Measurements from ENCODE around the gene FAU. TPM values are rescaled to one million over a fixed set of nuclear protein-coding genes. Genes with fewer than 3 reads are reported as not detected.

Gene FAU
- total RNA-seq, 1 donor from 2014 or later, result 1,041 TPM

DNA sequence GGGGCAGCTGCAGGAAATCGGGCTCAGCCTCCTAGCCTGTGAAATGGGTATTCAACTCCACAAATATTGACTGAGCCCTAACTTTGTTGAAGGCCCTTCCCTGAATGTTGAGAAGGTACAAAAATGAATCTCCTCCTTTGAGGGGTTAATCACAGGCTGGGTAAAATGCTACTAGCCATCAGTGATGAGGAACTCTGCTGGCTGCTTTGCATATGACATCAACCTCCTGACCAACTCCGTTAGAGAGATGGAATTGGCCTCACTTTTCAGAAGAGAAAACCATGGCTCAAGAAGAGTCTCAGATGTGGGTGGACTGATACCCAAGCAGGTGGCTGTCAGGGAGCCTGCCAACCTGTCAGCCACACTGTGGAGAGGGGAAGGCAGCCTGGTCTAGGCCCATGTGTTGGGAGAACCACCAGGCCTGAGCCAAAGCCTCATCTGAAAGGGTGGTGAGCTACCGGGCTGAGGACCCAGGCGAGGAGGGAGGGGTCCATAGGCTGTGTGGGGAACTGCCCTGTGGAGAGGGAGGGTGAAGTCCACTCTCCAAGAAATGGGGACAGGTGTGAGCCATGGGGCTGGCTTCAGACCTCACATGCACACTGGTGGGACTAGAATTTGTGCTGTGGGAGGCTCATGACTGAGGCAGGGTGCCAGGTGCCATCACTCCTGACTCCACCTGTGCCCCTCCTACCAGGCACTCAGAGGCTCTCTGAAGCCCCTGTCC, 49.9 kb downstream of the FAU start:
- H3K4me3 ChIP-seq (ENCODE audit: low read depth, low read length), result no peak overlapping the region
- TF ChIP-seq, protein P1, sequence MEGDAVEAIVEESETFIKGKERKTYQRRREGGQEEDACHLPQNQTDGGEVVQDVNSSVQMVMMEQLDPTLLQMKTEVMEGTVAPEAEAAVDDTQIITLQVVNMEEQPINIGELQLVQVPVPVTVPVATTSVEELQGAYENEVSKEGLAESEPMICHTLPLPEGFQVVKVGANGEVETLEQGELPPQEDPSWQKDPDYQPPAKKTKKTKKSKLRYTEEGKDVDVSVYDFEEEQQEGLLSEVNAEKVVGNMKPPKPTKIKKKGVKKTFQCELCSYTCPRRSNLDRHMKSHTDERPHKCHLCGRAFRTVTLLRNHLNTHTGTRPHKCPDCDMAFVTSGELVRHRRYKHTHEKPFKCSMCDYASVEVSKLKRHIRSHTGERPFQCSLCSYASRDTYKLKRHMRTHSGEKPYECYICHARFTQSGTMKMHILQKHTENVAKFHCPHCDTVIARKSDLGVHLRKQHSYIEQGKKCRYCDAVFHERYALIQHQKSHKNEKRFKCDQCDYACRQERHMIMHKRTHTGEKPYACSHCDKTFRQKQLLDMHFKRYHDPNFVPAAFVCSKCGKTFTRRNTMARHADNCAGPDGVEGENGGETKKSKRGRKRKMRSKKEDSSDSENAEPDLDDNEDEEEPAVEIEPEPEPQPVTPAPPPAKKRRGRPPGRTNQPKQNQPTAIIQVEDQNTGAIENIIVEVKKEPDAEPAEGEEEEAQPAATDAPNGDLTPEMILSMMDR (conservative IDR thresholded peaks at IDR 0.05; ENCODE audit: low read depth, low read length), result no peak
- DNase-seq (ENCODE audit: low read depth), result no peak

Other genes starting within 250 kb of the FAU start
- 82.7 and 93.4 TPM in 2 replicates for gene EHD1, start 243.5 kb downstream of the FAU start, total RNA-seq
- gene ATG2A, start 204.9 kb downstream of the FAU start, total RNA-seq, result 22.4 and 25.8 TPM in 2 replicates
- gene PPP2R5B, start 197.4 kb downstream of the FAU start, total RNA-seq, result 16.8 and 32.9 TPM in 2 replicates
- not detected in 2 replicates for gene GPHA2, start 186.2 kb downstream of the FAU start, total RNA-seq
- not detected in 2 replicates for gene MAJIN, start 150.0 kb downstream of the FAU start, total RNA-seq
- 0.35 and 1.1 TPM in 2 replicates for gene BATF2, start 125.2 kb downstream of the FAU start, total RNA-seq
- gene ARL2, start 108.0 kb downstream of the FAU start, total RNA-seq, result 151 and 169 TPM in 2 replicates
- 16.5 and 18.5 TPM in 2 replicates for gene SNX15, start 94.7 kb downstream of the FAU start, total RNA-seq
- 49.0 and 50.6 TPM in 2 replicates for gene SAC3D1, start 80.9 kb downstream of the FAU start, total RNA-seq
- gene NAALADL1, start 63.6 kb downstream of the FAU start, total RNA-seq, result 14.7 and 27.9 TPM in 2 replicates
- gene CDCA5, start 38.1 kb downstream of the FAU start, total RNA-seq, result 32.0 and 45.4 TPM in 2 replicates
- 59.0 and 61.1 TPM in 2 replicates for gene ZFPL1, start 37.9 kb downstream of the FAU start, total RNA-seq
- 227 and 342 TPM in 2 replicates for gene VPS51, start 25.9 kb downstream of the FAU start, total RNA-seq
- gene TM7SF2, start 10.3 kb downstream of the FAU start, total RNA-seq, result 32.9 and 52.5 TPM in 2 replicates
- gene ZNHIT2, start 4.4 kb downstream of the FAU start, total RNA-seq, result 31.9 and 37.1 TPM in 2 replicates
- gene MRPL49, start 187 bp upstream of the FAU start, total RNA-seq, result 77.5 and 126 TPM in 2 replicates
- gene SYVN1, start 12.4 kb upstream of the FAU start, total RNA-seq, result 10.8 and 14.8 TPM in 2 replicates
- gene SPDYC, start 48.1 kb upstream of the FAU start, total RNA-seq, result not detected in 2 replicates
- 256 and 360 TPM in 2 replicates for gene CAPN1, start 59.8 kb upstream of the FAU start, total RNA-seq
- 30.2 and 42.9 TPM in 2 replicates for gene POLA2, start 139.8 kb upstream of the FAU start, total RNA-seq
- gene CDC42EP2, start 192.7 kb upstream of the FAU start, total RNA-seq, result 18.6 and 23.1 TPM in 2 replicates
- gene DPF2, start 211.7 kb upstream of the FAU start, total RNA-seq, result 34.9 and 44.1 TPM in 2 replicates
- gene TIGD3, start 232.6 kb upstream of the FAU start, total RNA-seq, result 0.75 and 1.2 TPM in 2 replicates

All from epithelial cell of proximal tubule (primary cell).